Transverse colon (tissue), 4 donors: ENCODE data around the gene YWHAE. TPM values are rescaled to one million over a fixed set of nuclear protein-coding genes. Genes with fewer than 3 reads are reported as not detected.

ENCODE experiments used
- DNase-seq: peaks from one replicate; pipeline ENCODE4 v3.0.0-alpha.2; 2019
- H3K27ac ChIP-seq, 4 donors: fragments of 200-600 bp; sonication (generic); 2 replicates each; pipeline ENCODE4 v1.5.1; 2016 to 2018; ENCODE audit warnings: inconsistent platforms in 4 of 4
- H3K27me3 ChIP-seq: fragments of 200-600 bp; sonication (generic); 2 replicates; pipeline ENCODE4 v1.5.1; 2017; ENCODE audit warnings: inconsistent platforms
- H3K36me3 ChIP-seq, 4 donors: fragments of 200-600 bp; sonication (generic); 2 replicates each; pipeline ENCODE4 v1.5.1; 2017 to 2019; ENCODE audit warnings: inconsistent platforms in 4 of 4
- H3K4me1 ChIP-seq, 4 donors: fragments of 200-600 bp; sonication (generic); 2 replicates each; pipeline ENCODE4 v1.5.1; 2017 to 2020; ENCODE audit warnings: inconsistent platforms in 4 of 4
- H3K4me3 ChIP-seq, 4 donors: fragments of 200-600 bp; sonication (generic); 1 replicate in 1 of 4; 2 replicates in 3 of 4; pipeline versions ENCODE4 v1.5.1 to v1.6.1; 2017 to 2019; ENCODE audit warnings: inconsistent platforms in 4 of 4
- H3K9me3 ChIP-seq, 2 donors: fragments of 200-600 bp; sonication (generic); 2 replicates each; pipeline ENCODE4 v1.5.1; 2017 to 2019; ENCODE audit warnings: inconsistent platforms in 2 of 2
- EP300 ChIP-seq: sonication (generic); formaldehyde crosslinking; IDR thresholded peaks from one replicate; pipeline ENCODE4 v1.6.1; 2017; ENCODE audit warnings: antibody characterized with exemption, low read depth
- POLR2A ChIP-seq: fragments of 450-650 bp; IDR thresholded peaks from one replicate; pipeline ENCODE4 v1.6.1; 2016; ENCODE audit warnings: antibody characterized with exemption, mild to moderate bottlenecking, moderate library complexity
- POLR2AphosphoS5 ChIP-seq, 3 donors: sonication (generic); formaldehyde crosslinking; IDR thresholded peaks; one replicate each; pipeline ENCODE4 v1.6.1; 2016; ENCODE audit warnings: antibody characterized with exemption in 3 of 3
- WGBS, 2 donors: methylation state at CpG; one replicate each; pipeline ENCODE4 v1.1.5; 2018; ENCODE audit warnings: low coverage in 1 of 2; 5-methylcytosine and 5-hydroxymethylcytosine counted together
- in situ Hi-C, 4 donors: fragments of 200-750 bp; cut with MboI; loops; one replicate each; pipeline versions ENCODE4 v1.15.0 to v1.15.1; 2017; ENCODE audit warnings: low sequenced_read_pairs in 3 of 4, low pct_ligation_motif_present in 1 of 4, low pct_unique_long_range_greater_than_20kb in 1 of 4
- intact Hi-C: fragments of 100-400 bp; cut with DNase I; formaldehyde crosslinking; loops from one replicate; pipeline ENCODE4 v1.15.1; 2023; ENCODE audit warnings: low total_unique reads
- total RNA-seq, 4 donors: library from RNA; depleted of rRNA; stranded (reverse); fragments of >200 nt; gene quantifications; one replicate each; pipeline ENCODE4 v1.1.0, GENCODE V29; 2016
- TF ChIP-seq, protein P1 (sequence below), 5 experiments: fragments of 200-600 bp in 3 of 5; fragments of 450-650 bp in 2 of 5; sonication (generic) in 3 of 5; IDR thresholded peaks; 1 replicate in 2 of 5; 2 replicates in 3 of 5; pipeline ENCODE4 v1.5.1; 2016 to 2017; ENCODE audit warnings: antibody characterized with exemption in 5 of 5, inconsistent platforms in 3 of 5, mild to moderate bottlenecking in 2 of 5, moderate library complexity in 1 of 5

YWHAE gene
- total RNA-seq, 4 donors from 2014 or later, result 158 to 2,397 (median 594) TPM

DNA sequence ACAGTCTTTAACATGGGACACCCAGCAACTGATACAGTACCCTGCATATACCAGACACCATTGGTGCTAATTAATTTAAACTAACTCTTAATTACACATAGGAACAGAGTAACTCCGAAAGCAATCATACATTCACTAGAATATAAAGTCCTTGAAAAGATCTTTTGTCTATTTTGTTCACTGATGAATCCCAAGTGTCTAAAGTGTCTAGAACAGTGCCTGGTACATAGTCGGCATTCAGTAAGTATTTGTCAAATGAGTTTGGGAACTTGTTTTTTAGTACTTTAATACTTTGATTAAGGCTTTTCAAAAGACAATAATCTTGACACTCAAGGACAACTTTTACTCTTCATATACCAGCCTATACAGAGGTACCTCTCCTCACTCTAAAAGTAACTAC is 13.8 kb downstream of the YWHAE start:
- 65 to 77% methylated on average over 2 of the region's 2 CpGs for whole genome bisulfite sequencing, 2 donors
- no peak overlapping the region for H3K4me3 ChIP-seq
- H3K27ac ChIP-seq, result peak overlapping the region in 2 of 4 donors; percentile 3 to 30
- no peaks in the 10 kb centered on the region for H3K36me3 ChIP-seq
- H3K4me1 ChIP-seq, result peaks cover 32 to 91% (median 65%) of the 10 kb centered on the region in 4 donors
- no peaks in the 10 kb centered on the region for H3K27me3 ChIP-seq
- TF ChIP-seq, protein P1, sequence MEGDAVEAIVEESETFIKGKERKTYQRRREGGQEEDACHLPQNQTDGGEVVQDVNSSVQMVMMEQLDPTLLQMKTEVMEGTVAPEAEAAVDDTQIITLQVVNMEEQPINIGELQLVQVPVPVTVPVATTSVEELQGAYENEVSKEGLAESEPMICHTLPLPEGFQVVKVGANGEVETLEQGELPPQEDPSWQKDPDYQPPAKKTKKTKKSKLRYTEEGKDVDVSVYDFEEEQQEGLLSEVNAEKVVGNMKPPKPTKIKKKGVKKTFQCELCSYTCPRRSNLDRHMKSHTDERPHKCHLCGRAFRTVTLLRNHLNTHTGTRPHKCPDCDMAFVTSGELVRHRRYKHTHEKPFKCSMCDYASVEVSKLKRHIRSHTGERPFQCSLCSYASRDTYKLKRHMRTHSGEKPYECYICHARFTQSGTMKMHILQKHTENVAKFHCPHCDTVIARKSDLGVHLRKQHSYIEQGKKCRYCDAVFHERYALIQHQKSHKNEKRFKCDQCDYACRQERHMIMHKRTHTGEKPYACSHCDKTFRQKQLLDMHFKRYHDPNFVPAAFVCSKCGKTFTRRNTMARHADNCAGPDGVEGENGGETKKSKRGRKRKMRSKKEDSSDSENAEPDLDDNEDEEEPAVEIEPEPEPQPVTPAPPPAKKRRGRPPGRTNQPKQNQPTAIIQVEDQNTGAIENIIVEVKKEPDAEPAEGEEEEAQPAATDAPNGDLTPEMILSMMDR (IDR thresholded peaks at IDR 0.05), result no peak
- TF ChIP-seq EP300, result no peak
- TF ChIP-seq POLR2AphosphoS5 (IDR thresholded peaks at IDR 0.05), result no peak
- no peak for TF ChIP-seq POLR2A
- in situ Hi-C loops, result loop anchor here in 1 of 4 donors (25.0 kb wide), 1 partner anchor 126 kb away; the partner anchor contains the start of gene INPP5K
- no peak for DNase-seq
- no peaks in the 10 kb centered on the region for H3K9me3 ChIP-seq
- intact Hi-C loops, result no loop called here

DNA sequence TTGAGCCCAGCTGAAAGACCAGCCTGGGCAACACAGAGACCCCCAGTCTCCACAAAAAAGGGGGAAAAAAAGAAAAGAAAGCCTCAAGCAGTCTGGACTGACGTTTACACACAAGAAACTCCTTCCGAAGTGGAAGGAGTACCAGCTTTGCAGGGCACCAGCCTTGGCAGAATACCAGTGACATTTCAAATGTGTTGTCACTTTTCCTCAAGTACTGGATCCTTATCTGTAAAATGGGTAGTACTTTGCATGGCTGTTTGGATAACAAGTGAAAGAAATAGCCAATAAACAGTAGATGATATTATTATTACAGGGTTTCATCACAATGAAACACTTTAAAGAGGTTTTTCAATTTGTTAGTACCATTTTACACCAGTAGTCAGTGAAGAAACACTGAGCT is 14.2 kb downstream of the YWHAE start:
- peak overlapping the region in 1 of 4 donors; percentile 3 for H3K27ac ChIP-seq
- H3K4me1 ChIP-seq, result peaks cover 32 to 91% (median 65%) of the 10 kb centered on the region in 4 donors
- in situ Hi-C loops, result loop anchor here in 1 of 4 donors (25.0 kb wide), 1 partner anchor 126 kb away; the partner anchor contains the start of gene INPP5K

DNA sequence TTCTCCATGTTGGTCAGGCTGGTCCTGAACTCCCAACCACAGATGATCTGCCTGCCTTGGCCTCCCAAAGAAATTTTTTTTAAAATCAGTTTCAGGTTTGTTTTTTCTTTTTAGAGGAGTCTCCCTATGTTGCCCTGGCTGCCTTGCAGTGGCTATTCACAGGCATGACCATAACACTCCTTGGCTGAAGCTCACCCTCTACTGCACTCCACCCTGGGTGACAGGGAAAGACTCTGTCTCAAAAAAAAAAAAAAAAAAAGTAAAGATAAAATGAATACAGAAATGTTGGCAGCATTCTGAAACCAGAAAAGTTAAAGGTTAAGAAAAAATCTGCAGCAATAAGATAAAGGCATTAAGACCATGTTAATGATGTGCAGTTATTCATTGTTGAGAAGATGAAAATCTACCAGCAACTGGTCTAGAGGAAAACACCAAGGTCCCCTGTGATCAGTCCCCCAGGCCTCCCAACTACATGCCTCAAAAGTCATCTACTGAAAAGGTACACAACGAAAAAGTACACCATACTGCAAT is 15.1 kb downstream of the YWHAE start:
- intact Hi-C loops (no loop called here), in situ Hi-C loops (loop anchor here in 1 of 4 donors (25.0 kb wide), 1 partner anchor 127 kb away; the partner anchor contains the start of gene INPP5K)
- no peak for TF ChIP-seq POLR2AphosphoS5 (IDR thresholded peaks at IDR 0.05)
- TF ChIP-seq EP300, result no peak
- no peak for TF ChIP-seq POLR2A
- TF ChIP-seq, protein P1 (IDR thresholded peaks at IDR 0.05), result no peak
- Histone ChIP-seq H3K36me3 (no peaks in the 10 kb centered on the region), H3K4me3 (no peak overlapping the region), H3K4me1 (peaks cover 34 to 93% (median 65%) of the 10 kb centered on the region in 4 donors), H3K27me3 (no peaks in the 10 kb centered on the region), H3K9me3 (no peaks in the 10 kb centered on the region), H3K27ac (peak overlapping the region in 1 of 4 donors; percentile 20)
- 0% methylated on average over 1 of the region's 1 CpG; no CpG with 5 or more reads in 1 of the 2 donors for WGBS, 2 donors
- no peak for DNase-seq

More for the DNA sequence above, 14.2 kb downstream of the YWHAE start:
- intact Hi-C loops, result no loop called here
- Histone ChIP-seq H3K36me3 (no peaks in the 10 kb centered on the region), H3K27me3 (no peaks in the 10 kb centered on the region), H3K4me3 (no peak overlapping the region), H3K9me3 (no peaks in the 10 kb centered on the region)
- TF ChIP-seq, protein P1 (IDR thresholded peaks at IDR 0.05), result no peak
- TF ChIP-seq POLR2A (no peak), POLR2AphosphoS5 (IDR thresholded peaks at IDR 0.05) (no peak), EP300 (no peak)
- WGBS, 2 donors, result 46 to 58% methylated on average over 2 of the region's 2 CpGs
- no peak for DNase-seq

DNA sequence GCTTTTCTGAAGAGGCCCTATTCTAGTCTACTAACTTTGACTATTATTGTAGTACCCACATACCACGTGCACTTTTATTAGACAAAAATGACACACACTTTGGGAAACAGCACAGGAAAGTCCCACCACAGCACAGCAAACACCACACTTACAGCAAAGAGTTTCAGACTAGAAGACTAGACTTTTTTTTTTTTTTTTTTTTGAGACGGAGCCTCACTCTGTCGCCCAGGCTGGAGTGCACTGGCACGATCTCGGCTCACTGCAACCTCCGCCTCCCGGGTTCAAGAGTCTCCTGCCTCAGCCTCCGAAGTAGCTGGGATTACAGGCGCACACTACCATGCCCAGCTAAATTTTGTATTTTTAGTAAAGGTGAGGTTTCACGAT is 20.1 kb downstream of the YWHAE start:
- H3K4me1 ChIP-seq, result peaks cover 61 to 97% (median 84%) of the 10 kb centered on the region in 4 donors
- no peaks in the 10 kb centered on the region for H3K27me3 ChIP-seq
- in situ Hi-C loops (loop anchor here in 1 of 4 donors (10.0 to 25.0 kb wide), 2 partner anchors 65 to 132 kb away; partner anchors contain the start of gene INPP5K), intact Hi-C loops (no loop called here)
- no peaks in the 10 kb centered on the region for H3K36me3 ChIP-seq
- TF ChIP-seq, protein P1 (IDR thresholded peaks at IDR 0.05), result no peak
- TF ChIP-seq POLR2A (no peak), POLR2AphosphoS5 (IDR thresholded peaks at IDR 0.05) (no peak), EP300 (no peak)
- H3K4me3 ChIP-seq, result no peak overlapping the region
- no peak for DNase-seq
- 0 to 46% methylated on average over 1 to 10 of the region's 10 CpGs for WGBS, 2 donors
- H3K27ac ChIP-seq, result peak overlapping the region; percentile 20 to 80 (median 58)
- no peaks in the 10 kb centered on the region for H3K9me3 ChIP-seq
